Vagina (tissue), 2 donors: Measurements from ENCODE around the gene SLC2A6. TPM values are rescaled to one million over a fixed set of nuclear protein-coding genes. Genes with fewer than 3 reads are reported as not detected.
"Not testable (repeated sequence)": the region's sequence is repeated elsewhere in the genome, so short reads cannot be mapped to it uniquely, and the experiment has no call there.

ENCODE experiments used
- DNase-seq, 2 donors: peaks; one replicate each; pipeline ENCODE4 v3.0.0-alpha.2; 2017; ENCODE audit errors: extremely low spot score in 2 of 2
- H3K27ac ChIP-seq: fragments of 200-600 bp; sonication (generic); one replicate; pipeline ENCODE4 v1.5.1; 2019
- H3K27me3 ChIP-seq: fragments of 200-600 bp; sonication (generic); one replicate; pipeline ENCODE4 v1.5.1; 2019
- H3K36me3 ChIP-seq, 2 donors: fragments of 200-600 bp; sonication (generic); one replicate each; pipeline ENCODE4 v1.5.1; 2017 to 2019
- H3K4me1 ChIP-seq: fragments of 200-600 bp; sonication (generic); one replicate; pipeline ENCODE4 v1.5.1; 2019
- H3K4me3 ChIP-seq, 2 donors: fragments of 200-600 bp; sonication (generic); 1 replicate in 1 of 2; 2 replicates in 1 of 2; pipeline ENCODE4 v1.5.1; 2016 to 2019
- H3K9me3 ChIP-seq: fragments of 200-600 bp; sonication (generic); one replicate; pipeline ENCODE4 v1.5.1; 2019
- POLR2A ChIP-seq, 2 donors: fragments of 450-650 bp; IDR thresholded peaks; one replicate each; pipeline ENCODE4 v1.6.1; 2017; ENCODE audit warnings: antibody characterized with exemption in 2 of 2, mild to moderate bottlenecking in 2 of 2, moderate library complexity in 2 of 2
- POLR2AphosphoS5 ChIP-seq, 2 donors: sonication (generic); formaldehyde crosslinking; IDR thresholded peaks; one replicate each; pipeline ENCODE4 v1.9.0; 2017; ENCODE audit warnings: antibody characterized with exemption in 2 of 2, mild to moderate bottlenecking in 2 of 2, low read depth in 1 of 2; ENCODE audit not compliant: insufficient read depth in 1 of 2
- intact Hi-C: fragments of 100-400 bp; cut with DNase I; formaldehyde crosslinking; loops from one replicate; pipeline ENCODE4 v1.15.1; 2023
- total RNA-seq: library from RNA; depleted of rRNA; stranded (reverse); fragments of >200 nt; gene quantifications from one replicate; pipeline ENCODE4 v1.2.3, GENCODE V29; 2016
- TF ChIP-seq, protein P1 (sequence below), 3 experiments: fragments of 450-650 bp in 2 of 3; fragments of 200-600 bp in 1 of 3; sonication (generic) in 1 of 3; IDR thresholded peaks; one replicate each; pipeline ENCODE4 v1.5.1; 2017 to 2019; ENCODE audit warnings: antibody characterized with exemption in 3 of 3, mild to moderate bottlenecking in 2 of 3, moderate library complexity in 2 of 3

Gene SLC2A6
- total RNA-seq, 1 donor from 2014 or later = 3.7 TPM

DNA sequence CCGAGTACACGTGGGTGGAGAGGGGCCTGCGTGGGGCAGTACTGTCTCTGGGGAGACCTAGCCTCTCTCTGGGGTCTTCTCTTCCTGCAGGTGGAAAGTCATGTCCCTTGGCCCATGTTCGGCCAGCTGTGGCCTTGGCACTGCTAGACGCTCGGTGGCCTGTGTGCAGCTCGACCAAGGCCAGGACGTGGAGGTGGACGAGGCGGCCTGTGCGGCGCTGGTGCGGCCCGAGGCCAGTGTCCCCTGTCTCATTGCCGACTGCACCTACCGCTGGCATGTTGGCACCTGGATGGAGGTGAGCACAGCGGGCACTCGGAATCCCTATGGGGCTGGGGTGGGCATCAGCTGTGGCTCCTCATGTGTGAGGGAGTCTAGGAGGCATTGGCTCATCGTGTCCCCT is 24.6 kb downstream of the SLC2A6 start:
- no peak for DNase-seq
- Histone ChIP-seq H3K27me3 (no peaks in the 10 kb centered on the region), H3K9me3 (no peaks in the 10 kb centered on the region), H3K4me3 (no peak overlapping the region), H3K36me3 (no peaks in the 10 kb centered on the region), H3K4me1 (peaks cover 8% of the 10 kb centered on the region), H3K27ac (no peak overlapping the region)
- intact Hi-C loops = no loop called here
- TF ChIP-seq POLR2AphosphoS5 (IDR thresholded peaks at IDR 0.05; ENCODE audit: insufficient read depth in 1 of 2, low read depth in 1 of 2) (no peak), POLR2A (IDR thresholded peaks at IDR 0.05) (no peak)
- TF ChIP-seq, protein P1, sequence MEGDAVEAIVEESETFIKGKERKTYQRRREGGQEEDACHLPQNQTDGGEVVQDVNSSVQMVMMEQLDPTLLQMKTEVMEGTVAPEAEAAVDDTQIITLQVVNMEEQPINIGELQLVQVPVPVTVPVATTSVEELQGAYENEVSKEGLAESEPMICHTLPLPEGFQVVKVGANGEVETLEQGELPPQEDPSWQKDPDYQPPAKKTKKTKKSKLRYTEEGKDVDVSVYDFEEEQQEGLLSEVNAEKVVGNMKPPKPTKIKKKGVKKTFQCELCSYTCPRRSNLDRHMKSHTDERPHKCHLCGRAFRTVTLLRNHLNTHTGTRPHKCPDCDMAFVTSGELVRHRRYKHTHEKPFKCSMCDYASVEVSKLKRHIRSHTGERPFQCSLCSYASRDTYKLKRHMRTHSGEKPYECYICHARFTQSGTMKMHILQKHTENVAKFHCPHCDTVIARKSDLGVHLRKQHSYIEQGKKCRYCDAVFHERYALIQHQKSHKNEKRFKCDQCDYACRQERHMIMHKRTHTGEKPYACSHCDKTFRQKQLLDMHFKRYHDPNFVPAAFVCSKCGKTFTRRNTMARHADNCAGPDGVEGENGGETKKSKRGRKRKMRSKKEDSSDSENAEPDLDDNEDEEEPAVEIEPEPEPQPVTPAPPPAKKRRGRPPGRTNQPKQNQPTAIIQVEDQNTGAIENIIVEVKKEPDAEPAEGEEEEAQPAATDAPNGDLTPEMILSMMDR (IDR thresholded peaks at IDR 0.05) = no peak

- H3K4me3 ChIP-seq = no peak overlapping the region
- H3K4me1 ChIP-seq = peaks cover 1% of the 10 kb centered on the region
- H3K9me3 ChIP-seq = no peaks in the 10 kb centered on the region
- H3K36me3 ChIP-seq = no peaks in the 10 kb centered on the region
- no peak for TF ChIP-seq POLR2A (IDR thresholded peaks at IDR 0.05)
- TF ChIP-seq, protein P1 (IDR thresholded peaks at IDR 0.05) = no peak
- TF ChIP-seq POLR2AphosphoS5 (IDR thresholded peaks at IDR 0.05; ENCODE audit: insufficient read depth in 1 of 2, low read depth in 1 of 2) = no peak
- intact Hi-C loops = no loop called here
- no peaks in the 10 kb centered on the region for H3K27me3 ChIP-seq
- no peak overlapping the region for H3K27ac ChIP-seq
- no peak for DNase-seq
Observed at GRCh38 chr9:133453651-133454050, 25.2 kb downstream of the SLC2A6 start.

DNA sequence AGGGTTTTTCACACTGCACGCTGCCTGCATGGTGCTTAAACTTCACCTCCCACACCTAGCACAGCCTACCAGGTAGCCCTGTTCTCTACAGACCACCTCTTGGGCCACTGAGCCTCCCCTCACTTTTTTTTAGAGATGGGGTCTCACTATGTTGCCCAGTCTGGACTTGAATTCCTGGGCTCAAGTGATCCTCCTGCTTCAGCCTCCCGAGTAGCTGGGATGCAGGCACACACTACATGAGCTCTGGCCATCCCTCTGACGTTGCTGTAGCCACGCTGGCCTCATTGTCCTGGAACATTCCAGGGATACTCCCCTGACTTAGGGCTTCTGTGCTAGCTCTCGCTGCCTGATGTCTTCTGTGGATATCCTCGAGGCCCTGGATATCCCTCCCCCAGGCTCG is 26.3 kb downstream of the SLC2A6 start:
- H3K4me1 ChIP-seq = no peaks in the 10 kb centered on the region
- H3K9me3 ChIP-seq = no peaks in the 10 kb centered on the region
- no peak overlapping the region for H3K4me3 ChIP-seq
- DNase-seq = no peak
- no peaks in the 10 kb centered on the region for H3K36me3 ChIP-seq
- H3K27ac ChIP-seq = no peak overlapping the region
- no peaks in the 10 kb centered on the region for H3K27me3 ChIP-seq
- TF ChIP-seq POLR2AphosphoS5 (IDR thresholded peaks at IDR 0.05; ENCODE audit: insufficient read depth in 1 of 2, low read depth in 1 of 2) (no peak), POLR2A (IDR thresholded peaks at IDR 0.05) (no peak)
- TF ChIP-seq, protein P1 (IDR thresholded peaks at IDR 0.05) = no peak
- intact Hi-C loops = no loop called here

- DNase-seq, H3K27ac ChIP-seq, intact Hi-C loops, H3K4me3 ChIP-seq, H3K36me3 ChIP-seq, H3K4me1 ChIP-seq, H3K9me3 ChIP-seq, H3K27me3 ChIP-seq: not testable (repeated sequence)
Observed at GRCh38 chr9:133451865-133452264, 27.0 kb downstream of the SLC2A6 start.

DNA sequence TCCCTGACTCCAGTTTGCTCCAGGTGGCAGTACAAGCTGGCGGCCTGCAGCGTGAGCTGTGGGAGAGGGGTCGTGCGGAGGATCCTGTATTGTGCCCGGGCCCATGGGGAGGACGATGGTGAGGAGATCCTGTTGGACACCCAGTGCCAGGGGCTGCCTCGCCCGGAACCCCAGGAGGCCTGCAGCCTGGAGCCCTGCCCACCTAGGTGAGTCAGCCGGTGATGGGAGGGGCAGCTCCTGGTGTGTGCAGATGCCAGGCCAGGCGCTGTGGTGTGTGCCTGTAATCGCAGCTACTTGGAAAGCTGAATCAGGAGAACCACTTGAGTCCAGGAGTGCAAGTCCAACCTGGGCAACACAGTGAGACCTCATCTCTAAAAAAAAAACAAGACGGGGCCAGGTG is 29.1 kb downstream of the SLC2A6 start:
- no peak for DNase-seq
- H3K4me3 ChIP-seq = no peak overlapping the region
- H3K36me3 ChIP-seq = no peaks in the 10 kb centered on the region
- H3K9me3 ChIP-seq = no peaks in the 10 kb centered on the region
- intact Hi-C loops = no loop called here
- no peak overlapping the region for H3K27ac ChIP-seq
- no peaks in the 10 kb centered on the region for H3K4me1 ChIP-seq
- TF ChIP-seq POLR2A (IDR thresholded peaks at IDR 0.05) = no peak
- no peak for TF ChIP-seq POLR2AphosphoS5 (IDR thresholded peaks at IDR 0.05; ENCODE audit: insufficient read depth in 1 of 2, low read depth in 1 of 2)
- TF ChIP-seq, protein P1 (IDR thresholded peaks at IDR 0.05) = no peak
- H3K27me3 ChIP-seq = no peaks in the 10 kb centered on the region
